ENCODE measurements around the gene S100A13. TPM values are rescaled to one million over a fixed set of nuclear protein-coding genes. Genes with fewer than 3 reads are reported as not detected.

S100A13 gene
- total and polyA plus RNA-seq, 9 of the 15 experiments (the other 6 are each of a cell fraction or from before 2014, with no cell fraction given): 41.9 to 129 (median 58.0) TPM

GRCh38 chr1:153633754-153634665 is 6.7 kb upstream of the S100A13 start, which contains the start of gene CHTOP (continued):
- TF ChIP-seq, protein P1, sequence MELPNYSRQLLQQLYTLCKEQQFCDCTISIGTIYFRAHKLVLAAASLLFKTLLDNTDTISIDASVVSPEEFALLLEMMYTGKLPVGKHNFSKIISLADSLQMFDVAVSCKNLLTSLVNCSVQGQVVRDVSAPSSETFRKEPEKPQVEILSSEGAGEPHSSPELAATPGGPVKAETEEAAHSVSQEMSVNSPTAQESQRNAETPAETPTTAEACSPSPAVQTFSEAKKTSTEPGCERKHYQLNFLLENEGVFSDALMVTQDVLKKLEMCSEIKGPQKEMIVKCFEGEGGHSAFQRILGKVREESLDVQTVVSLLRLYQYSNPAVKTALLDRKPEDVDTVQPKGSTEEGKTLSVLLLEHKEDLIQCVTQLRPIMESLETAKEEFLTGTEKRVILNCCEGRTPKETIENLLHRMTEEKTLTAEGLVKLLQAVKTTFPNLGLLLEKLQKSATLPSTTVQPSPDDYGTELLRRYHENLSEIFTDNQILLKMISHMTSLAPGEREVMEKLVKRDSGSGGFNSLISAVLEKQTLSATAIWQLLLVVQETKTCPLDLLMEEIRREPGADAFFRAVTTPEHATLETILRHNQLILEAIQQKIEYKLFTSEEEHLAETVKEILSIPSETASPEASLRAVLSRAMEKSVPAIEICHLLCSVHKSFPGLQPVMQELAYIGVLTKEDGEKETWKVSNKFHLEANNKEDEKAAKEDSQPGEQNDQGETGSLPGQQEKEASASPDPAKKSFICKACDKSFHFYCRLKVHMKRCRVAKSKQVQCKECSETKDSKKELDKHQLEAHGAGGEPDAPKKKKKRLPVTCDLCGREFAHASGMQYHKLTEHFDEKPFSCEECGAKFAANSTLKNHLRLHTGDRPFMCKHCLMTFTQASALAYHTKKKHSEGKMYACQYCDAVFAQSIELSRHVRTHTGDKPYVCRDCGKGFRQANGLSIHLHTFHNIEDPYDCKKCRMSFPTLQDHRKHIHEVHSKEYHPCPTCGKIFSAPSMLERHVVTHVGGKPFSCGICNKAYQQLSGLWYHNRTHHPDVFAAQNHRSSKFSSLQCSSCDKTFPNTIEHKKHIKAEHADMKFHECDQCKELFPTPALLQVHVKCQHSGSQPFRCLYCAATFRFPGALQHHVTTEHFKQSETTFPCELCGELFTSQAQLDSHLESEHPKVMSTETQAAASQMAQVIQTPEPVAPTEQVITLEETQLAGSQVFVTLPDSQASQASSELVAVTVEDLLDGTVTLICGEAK (IDR thresholded peaks at IDR 0.05): peak; percentile 54
- TF ChIP-seq, protein P1 (CRISPR knock-in tag; IDR thresholded peaks at IDR 0.05): no peak
- TF ChIP-seq KLF13 (tag; IDR thresholded peaks at IDR 0.05; ENCODE audit: borderline replicate concordance, low read depth) (peak; percentile 33), L3MBTL2 (IDR thresholded peaks at IDR 0.05) (peak; percentile 68), BCOR (IDR thresholded peaks at IDR 0.05) (0 out of 2 replicates have a peak, but pooled peaks have one; percentile 8), GTF2B (IDR thresholded peaks at IDR 0.05; ENCODE audit: extremely low read depth, insufficient read length) (no peak), SRSF1 (IDR thresholded peaks at IDR 0.05; ENCODE audit: low read depth, low read length) (peak; percentile 81), JUND (IDR thresholded peaks at IDR 0.05; ENCODE audit: borderline replicate concordance, low read depth, low read length) (peak; percentile 83), JUND (tag; IDR thresholded peaks at IDR 0.05; ENCODE audit: borderline replicate concordance, low read depth, low read length) (peak; percentile 82; the same call in 2 of the 3 replicates), ZNF766 (CRISPR knock-in tag; conservative IDR thresholded peaks at IDR 0.05) (peak; percentile 81), CBX3 (IDR thresholded peaks at IDR 0.05; ENCODE audit: borderline replicate concordance in 1 of 2, low read length in 2 of 2) (peak in 1 of 2 experiments; percentile 39; a peak in 1 of 3 replicates), PCBP2 (IDR thresholded peaks at IDR 0.05; ENCODE audit: low read depth, low read length, poor library complexity, severe bottlenecking) (no peak), MEF2D (tag; conservative IDR thresholded peaks at IDR 0.05; ENCODE audit: low read depth) (0 out of 2 replicates have a peak, but pooled peaks have one; percentile 52), ZZZ3 (IDR thresholded peaks at IDR 0.05) (peak; percentile 81; the same call in 1 of the 2 replicates)

Measured in K562 (cell line).